Astrocyte of the spinal cord (primary cell): Measurements from ENCODE around the gene TIMP4.
A peak's percentile ranks its signal among the peaks of the same experiment; 100 is the strongest.

ENCODE experiments used
- DNase-seq: peaks from one replicate; pipeline ENCODE4 v3.0.0; 2011; ENCODE audit warnings: low read depth, low spot score
- H3K4me3 ChIP-seq: 2 replicates; pipeline ENCODE4 v1.5.1; 2011; ENCODE audit warnings: low read depth, mild to moderate bottlenecking, low read length, moderate library complexity
- in situ Hi-C: cut with HindIII; loops from 2 replicates; pipeline ENCODE4 v1.10.0; 2017; ENCODE audit warnings: low sequenced_read_pairs
- TF ChIP-seq, protein P1 (sequence below): IDR thresholded peaks from 2 replicates; pipeline ENCODE4 v1.5.1; 2012; ENCODE audit warnings: low read depth, mild to moderate bottlenecking, low read length, inconsistent platforms

TIMP4 gene

DNA sequence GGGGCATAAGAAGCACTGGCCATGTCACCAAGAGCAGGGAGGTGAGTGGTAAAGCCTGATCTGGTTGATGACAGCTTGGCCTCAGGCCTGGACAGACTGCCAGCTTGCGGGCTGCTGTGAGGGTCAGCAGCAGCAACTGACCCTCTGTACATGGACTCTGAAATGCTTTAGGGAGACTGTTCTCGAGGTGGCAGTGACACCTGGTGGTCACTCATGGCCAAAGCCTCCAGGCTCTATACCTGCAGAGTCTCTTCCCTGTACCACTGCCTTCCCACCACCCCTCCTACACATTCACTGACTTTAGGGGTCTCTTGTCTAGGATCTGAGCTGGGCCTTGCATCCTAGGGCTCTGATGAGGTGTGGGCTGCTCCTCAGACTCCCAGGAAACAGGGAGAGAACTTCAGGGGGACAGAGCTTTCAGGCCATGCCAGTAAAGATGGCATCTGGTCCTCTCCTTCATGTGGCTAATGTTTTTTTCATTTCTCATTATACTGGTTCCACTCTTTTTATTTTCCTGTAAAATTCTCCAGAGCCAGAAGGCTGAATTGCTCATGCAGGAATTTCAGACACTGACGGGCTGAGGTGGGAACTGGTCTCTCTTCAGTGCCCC lies 17.2 kb upstream of the TIMP4 start:
- peak; percentile 60 for DNase-seq
- TF ChIP-seq, protein P1, sequence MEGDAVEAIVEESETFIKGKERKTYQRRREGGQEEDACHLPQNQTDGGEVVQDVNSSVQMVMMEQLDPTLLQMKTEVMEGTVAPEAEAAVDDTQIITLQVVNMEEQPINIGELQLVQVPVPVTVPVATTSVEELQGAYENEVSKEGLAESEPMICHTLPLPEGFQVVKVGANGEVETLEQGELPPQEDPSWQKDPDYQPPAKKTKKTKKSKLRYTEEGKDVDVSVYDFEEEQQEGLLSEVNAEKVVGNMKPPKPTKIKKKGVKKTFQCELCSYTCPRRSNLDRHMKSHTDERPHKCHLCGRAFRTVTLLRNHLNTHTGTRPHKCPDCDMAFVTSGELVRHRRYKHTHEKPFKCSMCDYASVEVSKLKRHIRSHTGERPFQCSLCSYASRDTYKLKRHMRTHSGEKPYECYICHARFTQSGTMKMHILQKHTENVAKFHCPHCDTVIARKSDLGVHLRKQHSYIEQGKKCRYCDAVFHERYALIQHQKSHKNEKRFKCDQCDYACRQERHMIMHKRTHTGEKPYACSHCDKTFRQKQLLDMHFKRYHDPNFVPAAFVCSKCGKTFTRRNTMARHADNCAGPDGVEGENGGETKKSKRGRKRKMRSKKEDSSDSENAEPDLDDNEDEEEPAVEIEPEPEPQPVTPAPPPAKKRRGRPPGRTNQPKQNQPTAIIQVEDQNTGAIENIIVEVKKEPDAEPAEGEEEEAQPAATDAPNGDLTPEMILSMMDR: peak; percentile 88
- in situ Hi-C loops: no loop called here
- no peak overlapping the region for H3K4me3 ChIP-seq

DNA sequence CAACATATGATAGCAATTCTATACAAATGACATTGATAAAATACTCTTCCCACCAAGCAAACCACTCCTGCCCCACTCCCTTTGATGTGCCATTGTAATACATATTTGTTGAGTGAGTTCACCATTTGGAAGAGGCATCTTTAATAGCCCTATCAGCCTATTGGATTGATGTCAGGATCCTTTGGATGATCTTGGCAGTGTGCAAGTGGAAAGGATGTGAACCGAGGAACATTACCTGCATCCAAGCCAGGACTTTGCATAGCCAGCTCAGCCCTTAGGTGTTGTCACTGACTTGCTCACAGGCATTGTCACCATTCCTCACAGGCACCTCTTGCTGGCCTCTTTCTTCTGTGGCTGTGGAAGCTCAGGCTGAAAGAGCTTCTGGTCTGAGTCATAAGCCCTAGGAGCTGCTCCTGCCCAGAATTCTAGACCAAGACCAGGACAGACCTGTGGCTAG lies 16.5 kb upstream of the TIMP4 start:
- in situ Hi-C loops: no loop called here
- TF ChIP-seq, protein P1: no peak
- H3K4me3 ChIP-seq: no peak overlapping the region
- peak; percentile 55 for DNase-seq

DNA sequence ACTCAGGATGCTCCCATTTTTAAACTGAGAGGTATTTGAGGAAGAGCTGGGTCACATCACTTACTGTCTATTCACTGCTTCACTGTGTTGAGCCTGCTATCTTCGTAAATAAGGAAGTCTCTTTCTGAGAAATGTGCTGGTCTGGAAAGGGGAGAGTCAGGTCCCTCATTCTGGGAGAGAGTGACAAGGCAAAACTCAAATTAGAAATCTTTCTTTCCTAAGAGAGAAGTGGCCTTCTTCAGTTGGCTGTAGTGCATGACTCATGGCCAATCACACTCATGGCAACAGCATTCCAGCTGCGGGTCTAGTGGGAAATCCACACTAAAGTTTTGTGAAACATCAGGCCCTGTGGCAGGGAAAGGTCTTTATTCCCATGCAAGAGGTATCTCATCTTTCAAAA lies 11.5 kb upstream of the TIMP4 start:
- DNase-seq: peak; percentile 43
- in situ Hi-C loops: no loop called here
- TF ChIP-seq, protein P1: no peak
- no peak overlapping the region for H3K4me3 ChIP-seq

DNA sequence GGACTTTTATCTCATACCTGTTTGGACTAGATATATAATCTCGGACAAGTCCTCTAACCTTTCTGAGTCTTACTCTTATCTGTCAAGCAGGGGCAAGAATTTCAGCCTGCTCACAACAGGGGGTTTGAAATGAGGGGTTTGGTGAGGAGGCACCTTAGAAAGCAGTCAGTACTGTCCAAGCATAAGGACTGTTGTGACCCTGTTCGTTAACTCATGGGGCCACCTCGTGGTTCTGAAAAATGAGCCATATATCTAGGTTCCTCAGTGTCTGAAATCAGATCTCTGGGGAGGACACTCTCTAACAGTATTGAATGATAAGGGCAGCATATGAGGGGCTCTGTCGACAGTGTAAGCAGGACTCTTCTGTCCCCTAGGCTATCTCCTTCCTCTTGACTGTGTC lies 7.2 kb upstream of the TIMP4 start:
- no peak for DNase-seq
- TF ChIP-seq, protein P1: no peak
- no peak overlapping the region for H3K4me3 ChIP-seq
- in situ Hi-C loops: no loop called here

DNA sequence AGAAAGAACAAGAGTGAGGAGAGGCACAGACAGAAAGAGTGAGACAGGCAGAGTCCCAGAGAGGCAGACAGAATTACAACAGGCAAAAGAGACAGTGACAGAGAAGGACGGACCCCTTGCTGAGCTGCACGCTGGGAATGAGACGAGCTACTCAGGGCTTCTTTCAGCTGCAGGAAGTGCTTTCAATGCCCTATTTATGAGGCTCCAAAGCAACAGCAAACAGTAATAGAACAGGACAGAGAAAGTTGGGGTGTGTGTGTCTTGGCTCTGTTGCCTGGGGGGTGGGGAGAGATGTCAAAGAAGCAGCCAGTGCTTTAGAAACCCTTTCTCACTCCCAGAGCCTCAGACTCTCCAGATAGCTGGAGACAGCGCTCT lies 502 bp upstream of the TIMP4 start:
- peak; percentile 50 for DNase-seq
- in situ Hi-C loops: no loop called here
- peak overlapping the region; percentile 31 for H3K4me3 ChIP-seq
- TF ChIP-seq, protein P1: no peak

DNA sequence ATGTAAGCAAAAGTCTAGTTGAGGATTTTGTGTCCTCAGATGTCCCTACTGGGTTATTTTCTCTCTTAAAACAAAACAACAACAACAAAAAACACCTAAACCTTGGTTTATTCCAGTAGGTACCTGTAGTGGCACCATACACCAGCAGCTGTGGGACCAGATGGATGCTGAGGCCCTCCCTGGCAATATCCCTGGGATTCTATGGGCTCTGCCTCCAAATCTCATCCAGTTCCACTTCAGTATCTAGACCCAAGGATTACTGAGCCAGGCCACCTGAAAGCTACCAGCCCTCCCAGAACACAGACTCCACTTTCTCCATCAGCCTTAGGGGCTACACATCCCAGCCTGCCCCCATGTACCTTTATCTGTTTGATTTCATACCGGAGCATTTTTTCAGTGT lies 1.7 kb downstream of the TIMP4 start:
- TF ChIP-seq, protein P1: no peak
- no peak for DNase-seq
- H3K4me3 ChIP-seq: no peak overlapping the region
- in situ Hi-C loops: no loop called here

DNA sequence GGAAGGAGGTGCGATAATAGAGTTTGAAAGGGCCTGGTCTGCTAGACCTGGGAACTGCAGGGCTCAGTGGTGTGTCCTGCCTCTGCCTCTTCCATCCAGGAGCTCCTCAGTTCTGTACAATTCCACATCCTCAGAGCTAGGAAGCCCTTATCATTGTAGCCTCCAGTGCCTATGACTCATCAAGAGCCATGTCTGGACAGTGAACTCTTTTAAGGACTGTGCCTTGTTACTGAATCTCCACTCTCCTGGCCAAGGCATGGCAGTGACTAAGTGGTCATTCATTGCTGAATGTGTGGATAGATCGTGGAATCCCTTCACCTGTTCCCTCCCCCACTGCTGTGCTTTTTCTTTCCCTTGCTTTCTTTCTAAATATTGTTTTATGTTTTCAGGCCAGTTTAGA lies 2.9 kb downstream of the TIMP4 start:
- in situ Hi-C loops: no loop called here
- H3K4me3 ChIP-seq: no peak overlapping the region
- TF ChIP-seq, protein P1: no peak
- DNase-seq: peak; percentile 74
